GM19025 (cell line): ENCODE results near the gene THAP12.
"Not testable (repeated sequence)": the region's sequence is repeated elsewhere in the genome, so short reads cannot be mapped to it uniquely, and the experiment has no call there.

ENCODE experiments used
- ATAC-seq: cut with Tn5 transposase; IDR thresholded peaks from one replicate; pipeline ENCODE4 v1.9.1; 2021; ENCODE audit warnings: mild to moderate bottlenecking, low read depth, moderate library complexity; ENCODE audit not compliant: unreplicated experiment

Gene THAP12, protein sequence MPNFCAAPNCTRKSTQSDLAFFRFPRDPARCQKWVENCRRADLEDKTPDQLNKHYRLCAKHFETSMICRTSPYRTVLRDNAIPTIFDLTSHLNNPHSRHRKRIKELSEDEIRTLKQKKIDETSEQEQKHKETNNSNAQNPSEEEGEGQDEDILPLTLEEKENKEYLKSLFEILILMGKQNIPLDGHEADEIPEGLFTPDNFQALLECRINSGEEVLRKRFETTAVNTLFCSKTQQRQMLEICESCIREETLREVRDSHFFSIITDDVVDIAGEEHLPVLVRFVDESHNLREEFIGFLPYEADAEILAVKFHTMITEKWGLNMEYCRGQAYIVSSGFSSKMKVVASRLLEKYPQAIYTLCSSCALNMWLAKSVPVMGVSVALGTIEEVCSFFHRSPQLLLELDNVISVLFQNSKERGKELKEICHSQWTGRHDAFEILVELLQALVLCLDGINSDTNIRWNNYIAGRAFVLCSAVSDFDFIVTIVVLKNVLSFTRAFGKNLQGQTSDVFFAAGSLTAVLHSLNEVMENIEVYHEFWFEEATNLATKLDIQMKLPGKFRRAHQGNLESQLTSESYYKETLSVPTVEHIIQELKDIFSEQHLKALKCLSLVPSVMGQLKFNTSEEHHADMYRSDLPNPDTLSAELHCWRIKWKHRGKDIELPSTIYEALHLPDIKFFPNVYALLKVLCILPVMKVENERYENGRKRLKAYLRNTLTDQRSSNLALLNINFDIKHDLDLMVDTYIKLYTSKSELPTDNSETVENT

DNA sequence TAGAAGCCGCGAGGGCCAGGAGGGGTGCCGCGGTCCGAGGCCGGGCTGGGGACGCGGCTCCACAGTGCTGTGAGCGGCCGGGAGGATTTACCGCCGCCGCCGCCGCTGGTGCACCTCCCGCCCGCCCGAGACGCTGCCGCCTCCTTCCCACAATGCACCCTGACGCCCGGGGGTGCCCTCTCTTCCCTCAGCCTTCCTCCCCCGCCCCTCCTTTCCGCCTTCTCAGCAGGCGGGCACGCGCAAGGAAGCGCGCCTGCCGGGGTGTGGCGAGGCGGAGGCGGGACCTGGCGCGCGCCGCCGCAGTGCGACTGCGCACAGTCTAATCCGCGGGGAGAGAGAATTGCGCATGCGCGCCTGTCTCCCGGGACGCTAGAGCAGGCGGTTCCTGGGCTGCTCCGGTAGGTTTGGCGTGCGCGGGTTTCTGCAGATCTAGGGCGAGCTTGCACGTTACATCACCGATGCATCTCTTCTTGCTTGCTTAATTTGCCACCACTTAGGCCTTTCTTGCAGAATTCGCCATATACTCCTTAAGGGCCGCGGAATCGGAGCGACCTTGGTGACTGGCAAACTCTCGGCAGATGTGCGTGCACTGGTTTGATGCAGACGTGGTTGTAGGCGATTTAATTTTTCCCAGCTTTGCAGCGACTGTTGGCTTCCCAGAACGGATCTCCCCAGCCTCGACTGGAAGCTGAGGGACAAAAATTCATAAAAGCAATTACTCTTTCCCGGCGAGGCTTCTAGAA lies at the start of gene THAP12, which contains the start of gene GVQW3:
THAP12 (minus strand) TSS at position 156 of the 743 bp plus-strand sequence. CDS start 296 bp downstream, outside the sequence.
GVQW3 (plus strand) TSS at position 347 of the 743 bp plus-strand sequence. CDS start 506 bp downstream, outside the sequence.
- ATAC-seq: peak; percentile 75

DNA sequence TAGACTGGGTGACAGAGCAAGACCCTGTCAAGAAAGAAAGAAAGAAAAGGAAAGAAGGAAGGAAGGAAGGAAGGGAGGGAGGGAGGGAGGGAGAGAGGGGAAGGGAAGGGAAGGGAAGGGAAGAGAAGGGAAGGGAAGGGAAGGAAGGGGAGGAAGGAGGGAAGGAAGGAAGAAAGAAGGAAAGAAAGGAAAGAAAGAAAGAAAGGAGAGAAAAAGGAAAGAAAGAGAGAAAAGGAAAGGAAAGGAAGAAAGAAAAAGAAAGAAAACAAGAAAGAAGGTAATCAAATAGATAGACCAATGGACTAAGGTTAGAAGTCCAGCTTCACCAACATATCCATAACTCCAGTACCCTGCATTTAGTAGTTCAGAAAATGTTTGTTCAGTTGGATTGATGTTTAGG lies 45.7 kb upstream of the THAP12 start:
- no peak for ATAC-seq

DNA sequence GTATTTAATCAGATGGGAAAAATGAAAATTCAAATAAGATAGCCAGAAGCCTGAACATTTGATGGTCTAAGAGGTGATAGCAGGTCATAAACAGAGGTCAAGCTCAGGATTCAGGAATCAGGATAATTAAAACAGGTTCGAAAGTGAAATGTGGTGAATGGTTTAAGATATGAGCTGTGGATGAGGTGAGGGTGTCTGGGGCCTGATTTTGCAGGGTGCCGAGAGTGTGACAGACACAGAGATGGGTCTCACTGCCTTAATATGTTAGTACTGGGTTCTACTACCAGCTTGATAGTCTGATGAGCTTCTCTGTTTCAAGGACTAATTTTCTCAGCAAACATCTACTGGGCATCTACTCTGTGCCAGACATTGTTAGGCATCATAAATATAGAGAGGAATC lies 44.0 kb upstream of the THAP12 start:
- ATAC-seq: no peak

DNA sequence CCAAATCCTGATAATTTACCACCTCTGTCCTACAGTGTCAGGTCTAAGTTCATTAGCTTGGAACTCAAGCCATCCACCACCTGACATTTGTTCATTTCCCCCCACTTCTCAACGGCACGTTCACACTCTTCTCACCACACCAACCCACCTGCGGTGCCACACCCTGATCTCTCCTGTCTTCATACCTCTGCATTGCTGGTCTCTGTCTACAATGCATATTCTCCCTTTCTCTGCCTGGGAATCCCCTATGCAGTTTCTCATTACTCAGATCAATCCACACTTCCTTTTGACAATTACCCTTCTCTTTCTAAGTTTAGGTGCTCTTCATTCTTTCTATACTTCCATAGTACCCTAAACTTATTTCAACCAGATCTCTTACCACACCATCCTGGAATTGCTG lies 43.4 kb upstream of the THAP12 start:
- no peak for ATAC-seq

DNA sequence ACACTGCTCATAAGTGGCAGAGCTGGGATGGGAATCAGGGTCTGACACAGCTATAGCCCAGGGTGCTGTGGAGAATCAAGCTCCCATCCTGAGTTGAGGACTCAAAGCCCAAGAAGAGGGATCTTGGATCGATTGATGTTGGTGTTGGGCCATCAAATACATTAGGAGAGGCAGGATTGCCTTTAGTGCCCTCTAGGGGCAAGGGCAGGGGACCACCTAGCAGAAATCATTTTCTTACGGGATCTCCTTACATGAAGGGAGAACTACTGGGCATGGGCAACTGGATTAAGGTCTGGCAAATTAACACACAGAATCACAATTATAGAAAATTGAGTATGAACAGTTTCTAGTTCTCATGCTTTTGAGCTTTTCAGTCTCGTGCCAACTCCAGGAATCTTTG lies 39.0 kb upstream of the THAP12 start:
- ATAC-seq: no peak

DNA sequence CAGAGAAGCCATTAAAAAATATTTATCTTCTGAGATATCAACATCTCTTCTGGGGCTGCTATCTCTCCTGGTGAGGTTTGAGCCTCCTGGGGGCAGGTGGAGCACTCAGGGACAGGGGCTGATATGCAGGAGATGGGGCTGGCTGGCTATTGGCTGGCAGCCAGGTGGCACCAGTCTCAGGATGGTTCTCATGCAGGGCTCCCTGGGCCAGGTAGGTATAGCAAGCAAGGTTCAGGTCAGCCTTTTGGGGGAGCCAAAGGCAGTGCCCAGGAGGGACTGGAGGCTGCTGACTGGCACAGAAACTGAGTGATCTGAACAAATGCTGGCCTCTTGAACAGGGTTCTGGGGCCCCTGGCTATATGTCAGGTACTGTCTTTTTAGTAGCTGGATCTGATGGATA lies 34.1 kb upstream of the THAP12 start:
- ATAC-seq: no peak

GRCh38 chr11:76410851-76411357 lies 30.0 kb upstream of the THAP12 start:
- no peak for ATAC-seq

DNA sequence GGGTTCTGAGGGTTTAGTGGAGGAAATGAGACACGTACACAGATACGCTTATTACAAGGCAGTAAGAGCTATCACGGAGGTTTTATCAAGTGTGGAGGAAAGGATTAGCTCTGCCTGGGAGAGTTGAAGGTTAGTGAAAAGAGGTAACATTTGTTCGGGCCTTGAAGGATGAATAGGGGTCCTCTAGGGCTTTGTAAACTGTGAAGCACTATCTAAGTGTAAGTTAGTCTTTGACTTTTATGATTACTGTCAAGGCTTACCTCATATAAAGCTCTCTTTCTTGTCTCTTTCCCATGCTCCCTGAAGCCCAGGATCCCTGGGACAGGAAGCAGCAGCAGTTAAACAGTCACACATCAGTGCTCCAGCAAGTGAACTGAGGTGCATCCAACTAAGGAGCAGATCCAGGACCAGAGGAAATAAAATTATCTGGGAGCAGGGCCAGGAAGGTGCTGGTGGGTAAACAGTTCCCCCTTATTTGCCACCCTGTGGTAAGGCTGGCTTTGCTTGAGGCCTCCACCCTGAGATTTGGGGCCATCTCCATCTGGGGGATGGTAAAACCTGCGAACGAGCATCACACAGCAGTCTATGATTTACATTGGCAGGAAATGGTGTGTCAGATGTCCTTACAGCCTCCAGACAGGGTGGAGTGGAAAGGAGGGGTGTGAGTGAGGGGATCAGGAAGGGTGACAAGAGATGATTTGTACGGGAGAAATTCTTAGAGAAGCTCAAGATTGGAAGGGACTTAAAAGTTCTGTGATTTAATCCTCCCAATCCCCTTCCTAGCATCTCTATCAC lies 27.4 kb upstream of the THAP12 start:
- no peak for ATAC-seq

DNA sequence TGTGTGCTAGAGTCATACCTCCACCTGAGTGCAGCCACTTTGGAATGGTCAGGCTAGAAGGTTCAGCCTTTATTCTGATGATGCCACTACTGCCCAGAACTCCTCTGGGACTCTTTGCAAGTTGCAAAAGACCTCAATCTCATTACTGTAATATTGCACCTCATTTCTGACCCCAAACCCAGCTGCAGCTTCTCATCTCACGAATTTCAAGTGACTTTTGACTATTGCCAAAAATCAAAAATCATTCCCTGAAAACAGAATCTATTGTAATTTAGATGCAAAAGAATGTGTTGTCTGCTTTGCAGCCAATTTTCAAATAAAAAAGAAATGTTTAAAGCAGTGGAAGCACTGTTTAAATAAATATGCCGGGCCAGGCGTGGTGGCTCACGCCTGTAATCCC lies 25.4 kb upstream of the THAP12 start:
- ATAC-seq: no peak

- not testable (repeated sequence) for ATAC-seq
These were observed 20.6 kb upstream of the THAP12 start for GRCh38 chr11:76401484-76401883.

DNA sequence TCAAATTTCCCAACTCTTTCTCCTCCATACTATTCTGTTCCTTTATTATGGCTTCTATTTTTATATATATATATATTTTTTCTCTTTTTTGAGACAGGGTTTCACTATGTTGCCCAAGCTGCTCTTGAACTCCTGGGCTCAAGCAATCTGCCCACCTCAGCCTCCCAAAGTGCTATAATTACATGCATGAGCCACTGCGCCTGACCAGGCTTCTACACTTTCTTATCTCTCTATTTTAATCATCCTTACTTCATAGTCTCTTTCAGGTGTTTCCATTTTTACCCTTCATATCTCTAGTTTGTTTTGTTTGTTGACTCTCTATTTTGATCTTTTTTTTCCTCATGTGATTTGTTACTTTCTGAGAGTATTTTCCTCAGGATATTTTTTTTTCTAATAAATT lies 20.0 kb upstream of the THAP12 start:
- ATAC-seq: no peak

DNA sequence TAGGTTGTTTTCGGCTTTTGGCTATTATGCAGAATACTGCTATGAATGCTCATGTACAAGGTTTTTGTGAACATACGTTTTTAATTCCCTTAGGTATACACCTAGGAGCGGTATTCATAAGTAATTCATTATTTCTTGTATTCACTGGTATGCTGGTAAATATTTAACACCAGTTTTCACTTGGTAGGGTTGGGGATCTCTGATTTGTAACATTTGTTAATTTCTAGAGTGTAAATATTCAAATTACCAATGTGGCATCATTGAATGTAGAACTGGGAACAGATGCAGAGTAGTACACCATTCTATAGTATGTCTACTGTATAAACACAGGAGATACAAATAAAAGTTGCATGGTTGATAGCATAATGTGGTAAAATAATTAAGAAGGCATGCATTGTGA lies 16.5 kb upstream of the THAP12 start:
- ATAC-seq: peak; percentile 79

DNA sequence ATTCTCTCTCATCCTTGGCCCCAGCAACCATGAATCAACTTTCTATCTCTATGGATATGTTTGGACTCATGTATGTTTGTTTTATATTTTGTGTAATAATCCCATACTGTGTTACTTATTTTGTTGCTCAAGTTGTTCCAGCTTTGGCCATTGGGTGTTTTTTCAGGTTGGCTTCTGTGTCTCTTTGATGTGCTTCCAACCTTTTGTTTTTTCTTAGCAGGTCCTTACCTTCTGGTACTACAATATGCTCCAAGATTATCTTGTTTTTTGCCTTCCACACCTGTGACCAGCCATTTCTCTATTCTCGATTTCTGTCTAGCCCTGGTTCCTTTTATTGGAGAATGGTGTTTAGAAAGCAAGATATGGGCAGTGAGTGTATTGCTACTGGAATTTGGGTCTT lies 14.4 kb upstream of the THAP12 start:
- no peak for ATAC-seq

DNA sequence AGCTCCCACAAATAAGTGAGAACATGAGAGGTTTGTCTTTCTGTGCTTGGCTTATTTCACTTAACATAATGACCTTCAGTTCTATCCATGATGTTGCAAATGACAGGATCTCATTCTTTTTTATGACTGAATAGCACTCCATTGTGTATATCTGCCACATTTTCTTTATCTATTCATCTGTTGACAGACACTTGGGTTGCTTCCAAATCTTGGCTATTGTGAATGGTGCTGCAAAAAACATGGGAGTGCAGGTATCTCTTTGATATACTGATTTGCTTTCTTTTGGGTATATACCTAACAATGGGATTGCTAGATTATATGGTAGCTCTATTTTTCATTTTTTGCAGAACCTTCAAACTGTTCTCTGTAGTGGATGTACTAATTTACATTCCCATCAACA lies 13.5 kb upstream of the THAP12 start:
- ATAC-seq: no peak

DNA sequence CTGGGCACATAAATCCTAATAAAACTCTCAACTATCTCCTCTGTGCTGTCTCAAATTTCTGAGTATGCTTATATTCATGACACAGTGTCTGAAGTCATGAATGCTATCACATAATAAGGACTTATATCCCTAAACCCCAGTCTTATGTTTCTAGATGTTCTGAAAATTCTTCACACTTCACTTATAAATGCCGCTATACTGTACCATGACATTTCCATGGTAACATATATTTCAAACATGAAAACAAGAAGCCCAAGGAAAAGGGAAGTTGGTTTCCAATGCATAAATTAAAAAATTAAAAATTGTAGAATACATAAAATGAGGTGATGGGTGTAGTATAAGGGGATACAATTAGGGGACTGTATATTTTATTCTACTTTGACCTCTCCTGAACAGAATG lies 11.9 kb upstream of the THAP12 start:
- no peak for ATAC-seq

DNA sequence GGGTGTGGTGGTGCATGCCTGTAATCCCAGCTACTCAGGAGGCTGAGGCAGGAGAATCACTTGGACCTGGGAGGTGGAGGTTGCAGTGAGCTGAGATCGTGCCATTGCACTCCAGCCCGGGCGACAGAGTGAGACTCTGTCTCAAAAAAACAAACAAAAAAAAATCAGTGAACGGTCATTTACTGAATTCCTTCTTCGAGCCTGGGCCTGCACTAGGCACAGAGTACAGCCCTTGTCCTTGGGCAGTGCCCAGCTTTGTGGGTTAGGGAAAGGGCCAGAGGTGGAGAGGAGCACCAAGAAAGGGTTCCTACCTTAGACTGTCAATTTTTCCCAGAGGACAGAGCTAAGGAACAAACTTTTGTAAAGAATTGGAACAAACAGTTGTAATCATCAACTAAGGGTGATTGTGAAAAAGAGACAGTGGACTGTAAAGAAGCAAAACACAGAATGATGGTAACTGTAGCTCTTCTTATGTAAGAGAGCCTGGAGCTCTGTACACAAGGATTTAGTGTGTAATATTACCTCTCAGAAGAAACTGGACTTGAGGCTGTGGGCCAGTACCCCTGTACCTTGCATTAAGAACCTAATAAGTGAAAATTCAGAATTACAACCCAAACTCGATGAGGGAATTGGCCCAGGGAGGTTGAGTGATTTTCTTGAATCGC lies 11.0 kb upstream of the THAP12 start:
- ATAC-seq: no peak

- ATAC-seq: no peak
These were observed 10.1 kb upstream of the THAP12 start for GRCh38 chr11:76391021-76391420.

GRCh38 chr11:76388408-76388807 lies 7.5 kb upstream of the THAP12 start:
- no peak for ATAC-seq

- no peak for ATAC-seq
These were observed 5.0 kb upstream of the THAP12 start for GRCh38 chr11:76385903-76386302.
